MM.1S (cell line): ENCODE results near the gene PLEKHA7.

Experiments
- DNase-seq: peaks from one replicate; pipeline ENCODE4 v3.0.0-alpha.2; 2015
- H2AFZ ChIP-seq: fragments of 300-600 bp; sonication (generic); 2 replicates; pipeline ENCODE4 v1.6.0; 2016; ENCODE audit warnings: antibody characterized with exemption, low read length
- H3F3A ChIP-seq: fragments of 300-600 bp; sonication (generic); 2 replicates; pipeline ENCODE4 v1.6.1; 2016; ENCODE audit warnings: mild to moderate bottlenecking, antibody characterized with exemption, low read length, moderate library complexity, mixed read lengths; ENCODE audit not compliant: insufficient read depth
- H3K27ac ChIP-seq: fragments of 300-600 bp; sonication (generic); 2 replicates; pipeline ENCODE4 v1.5.1; 2016; ENCODE audit warnings: mild to moderate bottlenecking, low read length
- H3K27me3 ChIP-seq: fragments of 300-600 bp; sonication (generic); replicated peaks from 2 replicates; pipeline ENCODE4 v1.6.0; 2016; ENCODE audit warnings: low read length; ENCODE audit not compliant: insufficient read depth
- H3K36me3 ChIP-seq: fragments of 300-600 bp; sonication (generic); replicated peaks from 2 replicates; pipeline ENCODE4 v1.6.1; 2016; ENCODE audit warnings: mild to moderate bottlenecking, low read length, mixed read lengths; ENCODE audit not compliant: insufficient read depth
- H3K4me1 ChIP-seq: fragments of 300-600 bp; sonication (generic); 2 replicates; pipeline ENCODE4 v1.6.1; 2016; ENCODE audit warnings: low read length, mixed read lengths
- H3K4me2 ChIP-seq: fragments of 300-600 bp; sonication (generic); 2 replicates; pipeline ENCODE4 v1.6.0; 2016; ENCODE audit warnings: low read depth, low read length
- H3K4me3 ChIP-seq: fragments of 300-600 bp; sonication (generic); 2 replicates; pipeline ENCODE4 v1.5.1; 2016; ENCODE audit warnings: low read length, mixed read lengths
- H3K79me2 ChIP-seq: fragments of 300-600 bp; sonication (generic); 2 replicates; pipeline ENCODE4 v1.6.1; 2016; ENCODE audit warnings: mixed run types, low read length, mixed read lengths
- H3K9ac ChIP-seq: fragments of 300-600 bp; sonication (generic); 2 replicates; pipeline ENCODE4 v1.6.1; 2016; ENCODE audit warnings: low read length, mixed read lengths
- H3K9me2 ChIP-seq: fragments of 300-600 bp; sonication (generic); replicated peaks from 2 replicates; pipeline ENCODE4 v1.6.1; 2016; ENCODE audit warnings: mild to moderate bottlenecking, low read length, mixed read lengths; ENCODE audit not compliant: insufficient read depth
- H3K9me3 ChIP-seq: fragments of 300-600 bp; sonication (generic); replicated peaks from 2 replicates; pipeline ENCODE4 v1.6.1; 2016; ENCODE audit warnings: mild to moderate bottlenecking, low read length, mixed read lengths; ENCODE audit not compliant: insufficient read depth
- H4K20me1 ChIP-seq: fragments of 300-600 bp; sonication (generic); 2 replicates; pipeline ENCODE4 v1.6.1; 2016; ENCODE audit warnings: mild to moderate bottlenecking, low read length, moderate library complexity, mixed read lengths; ENCODE audit not compliant: insufficient read depth
- CTCF ChIP-seq: fragments of 300-600 bp; sonication (generic); IDR thresholded peaks from 2 replicates; pipeline ENCODE4 v1.5.1; 2016; ENCODE audit warnings: antibody characterized with exemption, low read length, mixed read lengths
- EZH2 ChIP-seq: fragments of 300-600 bp; sonication (generic); optimal IDR thresholded peaks from 2 replicates; pipeline ENCODE3; 2017; ENCODE audit warnings: low read depth, mild to moderate bottlenecking, antibody characterized with exemption, low read length, mixed read lengths
- EZH2phosphoT487 ChIP-seq: fragments of 300-600 bp; sonication (generic); IDR thresholded peaks from 2 replicates; pipeline ENCODE4 v1.6.1; 2018; ENCODE audit warnings: antibody characterized with exemption, low read length

Gene PLEKHA7

GRCh38 chr11:17003426-17003825 lies 10.8 kb downstream of the PLEKHA7 start:
- Histone ChIP-seq H3K4me1 (no peaks in the 10 kb centered on the region), H3K79me2 (peaks cover 92% of the 10 kb centered on the region), H3F3A (no peaks in the 10 kb centered on the region), H4K20me1 (no peaks in the 10 kb centered on the region), H3K27me3 (no peaks in the 10 kb centered on the region), H2AFZ (no peak overlapping the region), H3K9me3 (no peaks in the 10 kb centered on the region), H3K27ac (no peak overlapping the region), H3K9ac (no peak overlapping the region), H3K4me2 (no peak overlapping the region), H3K36me3 (no peaks in the 10 kb centered on the region), H3K4me3 (no peak overlapping the region), H3K9me2 (no peaks in the 10 kb centered on the region)
- no peak for DNase-seq
- TF ChIP-seq EZH2 (no peak), CTCF (no peak), EZH2phosphoT487 (no peak)

GRCh38 chr11:17002543-17002942 lies 11.7 kb downstream of the PLEKHA7 start:
- no peak for TF ChIP-seq CTCF
- Histone ChIP-seq H3K27me3 (no peaks in the 10 kb centered on the region), H3K36me3 (no peaks in the 10 kb centered on the region), H3K4me2 (no peak overlapping the region), H3K79me2 (peaks cover 92% of the 10 kb centered on the region), H3K9me2 (no peaks in the 10 kb centered on the region), H3F3A (no peaks in the 10 kb centered on the region), H4K20me1 (no peaks in the 10 kb centered on the region), H3K4me1 (no peaks in the 10 kb centered on the region), H3K9ac (no peak overlapping the region), H3K4me3 (no peak overlapping the region), H3K27ac (no peak overlapping the region), H3K9me3 (no peaks in the 10 kb centered on the region), H2AFZ (no peak overlapping the region)
- DNase-seq, result no peak

- H3K9me3 ChIP-seq, result no peaks in the 10 kb centered on the region
- no peak overlapping the region for H2AFZ ChIP-seq
- H3K4me3 ChIP-seq, result no peak overlapping the region
- H3K79me2 ChIP-seq, result peaks cover 94% of the 10 kb centered on the region
- no peak for DNase-seq
- TF ChIP-seq CTCF (no peak), EZH2phosphoT487 (no peak), EZH2 (no peak)
- H3K36me3 ChIP-seq, result no peaks in the 10 kb centered on the region
- H3K27ac ChIP-seq, result no peak overlapping the region
- no peak overlapping the region for H3K4me2 ChIP-seq
- no peaks in the 10 kb centered on the region for H3K27me3 ChIP-seq
- no peaks in the 10 kb centered on the region for H4K20me1 ChIP-seq
- H3K9ac ChIP-seq, result no peak overlapping the region
- H3F3A ChIP-seq, result no peaks in the 10 kb centered on the region
- no peaks in the 10 kb centered on the region for H3K4me1 ChIP-seq
- no peaks in the 10 kb centered on the region for H3K9me2 ChIP-seq
Measured at GRCh38 chr11:17001806-17002205, 12.4 kb downstream of the PLEKHA7 start.
